ENCODE results near the gene DMXL2.

The DMXL2 gene

DNA sequence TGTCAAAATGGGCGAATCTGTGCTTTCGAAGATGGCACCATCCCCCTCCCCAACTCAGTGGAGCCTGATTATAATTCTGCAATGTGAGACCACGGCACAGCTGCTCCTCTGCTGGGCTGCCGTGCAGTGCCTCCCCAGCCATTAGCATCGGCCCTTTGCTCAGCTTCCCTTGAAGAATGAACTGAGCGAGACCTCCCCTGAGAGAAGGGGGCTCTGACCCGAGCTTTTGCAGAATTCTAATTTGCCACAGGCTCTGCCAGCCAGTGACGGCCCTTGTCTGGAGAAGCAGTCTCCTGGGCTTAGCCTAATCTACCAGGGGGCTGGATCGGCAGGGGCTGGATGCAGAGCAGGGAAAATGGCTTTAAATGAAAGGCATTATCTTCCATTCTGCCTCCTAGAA is 223.9 kb downstream of the DMXL2 start:
- Histone ChIP-seq H3K27me3 (ENCODE audit: insufficient read depth, low read length, poor library complexity) (peaks cover 12% of the 10 kb centered on the region), H3K27ac (ENCODE audit: low read length) (no peak overlapping the region), H4K20me1 (ENCODE audit: insufficient read depth, low read length) (no peaks in the 10 kb centered on the region), H3K36me3 (ENCODE audit: insufficient read depth, low read length) (no peaks in the 10 kb centered on the region), H3K79me2 (ENCODE audit: insufficient read depth, low read length) (no peaks in the 10 kb centered on the region), H3K9me3 (ENCODE audit: insufficient read depth, low read length, severe bottlenecking) (no peaks in the 10 kb centered on the region), H3K4me1 (ENCODE audit: insufficient read depth, low read length) (no peaks in the 10 kb centered on the region), H3K4me3 (ENCODE audit: low read depth in 1 of 2, low read length in 2 of 2) (no peak overlapping the region), H3K4me2 (ENCODE audit: insufficient read depth, low read length) (no peak overlapping the region), H3K9ac (ENCODE audit: low read depth, low read length) (no peak overlapping the region), H2AFZ (ENCODE audit: low read depth, low read length) (no peak overlapping the region)
- DNase-seq = no peak
- no peak for ATAC-seq (ENCODE audit: insufficient read depth, low read depth)
- TF ChIP-seq EZH2 (IDR thresholded peaks at IDR 0.05; ENCODE audit: borderline replicate concordance, low read depth, low read length, severe bottlenecking) = no peak
- TF ChIP-seq, protein P1, sequence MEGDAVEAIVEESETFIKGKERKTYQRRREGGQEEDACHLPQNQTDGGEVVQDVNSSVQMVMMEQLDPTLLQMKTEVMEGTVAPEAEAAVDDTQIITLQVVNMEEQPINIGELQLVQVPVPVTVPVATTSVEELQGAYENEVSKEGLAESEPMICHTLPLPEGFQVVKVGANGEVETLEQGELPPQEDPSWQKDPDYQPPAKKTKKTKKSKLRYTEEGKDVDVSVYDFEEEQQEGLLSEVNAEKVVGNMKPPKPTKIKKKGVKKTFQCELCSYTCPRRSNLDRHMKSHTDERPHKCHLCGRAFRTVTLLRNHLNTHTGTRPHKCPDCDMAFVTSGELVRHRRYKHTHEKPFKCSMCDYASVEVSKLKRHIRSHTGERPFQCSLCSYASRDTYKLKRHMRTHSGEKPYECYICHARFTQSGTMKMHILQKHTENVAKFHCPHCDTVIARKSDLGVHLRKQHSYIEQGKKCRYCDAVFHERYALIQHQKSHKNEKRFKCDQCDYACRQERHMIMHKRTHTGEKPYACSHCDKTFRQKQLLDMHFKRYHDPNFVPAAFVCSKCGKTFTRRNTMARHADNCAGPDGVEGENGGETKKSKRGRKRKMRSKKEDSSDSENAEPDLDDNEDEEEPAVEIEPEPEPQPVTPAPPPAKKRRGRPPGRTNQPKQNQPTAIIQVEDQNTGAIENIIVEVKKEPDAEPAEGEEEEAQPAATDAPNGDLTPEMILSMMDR (IDR thresholded peaks at IDR 0.05; ENCODE audit: borderline replicate concordance, extremely low read depth, low read length, poor library complexity, severe bottlenecking) = no peak

Data from DND-41 (cell line).